Nephron progenitor cell (in vitro differentiated cells): Measurements from ENCODE around the gene PRR18.

ENCODE experiments used
- DNase-seq: peaks from one replicate; pipeline ENCODE4 v3.0.0; 2021
- H3K27ac Mint-ChIP-seq: 2 replicates; pipeline ENCODE4 v1.8.0; 2021; ENCODE audit warnings: mild to moderate bottlenecking, moderate library complexity, mixed read lengths
- H3K27me3 Mint-ChIP-seq: 2 replicates; pipeline ENCODE4 v1.8.0; 2021; ENCODE audit warnings: mild to moderate bottlenecking, low read depth, mixed read lengths; ENCODE audit not compliant: poor library complexity
- H3K36me3 Mint-ChIP-seq: 2 replicates; pipeline ENCODE4 v1.8.0; 2021; ENCODE audit warnings: low read depth, mixed read lengths
- H3K4me1 Mint-ChIP-seq: 2 replicates; pipeline ENCODE4 v1.8.0; 2021; ENCODE audit warnings: mixed read lengths
- H3K4me3 Mint-ChIP-seq: 2 replicates; pipeline ENCODE4 v1.8.0; 2021; ENCODE audit warnings: mild to moderate bottlenecking, moderate library complexity, mixed read lengths
- H3K9me3 Mint-ChIP-seq: 2 replicates; pipeline ENCODE4 v1.8.0; 2021; ENCODE audit warnings: mild to moderate bottlenecking, moderate library complexity, mixed read lengths
- CTCF ChIP-seq: fragments of 200-600 bp; sonication (generic); IDR thresholded peaks from 2 replicates; pipeline ENCODE4 v1.5.0; 2021; ENCODE audit warnings: antibody characterized with exemption

The PRR18 gene

GRCh38 chr6:166306378-166307081 is 1.7 kb downstream of the PRR18 start:
- TF ChIP-seq CTCF, result no peak
- no peak overlapping the region for H3K27ac Mint-ChIP-seq
- peaks cover 90% of the 10 kb centered on the region for H3K27me3 Mint-ChIP-seq
- no peaks in the 10 kb centered on the region for H3K9me3 Mint-ChIP-seq
- H3K36me3 Mint-ChIP-seq, result no peaks in the 10 kb centered on the region
- no peaks in the 10 kb centered on the region for H3K4me1 Mint-ChIP-seq
- DNase-seq, result no peak
- peak overlapping the region; percentile 45 for H3K4me3 Mint-ChIP-seq

GRCh38 chr6:166305562-166306117 is 2.6 kb downstream of the PRR18 start:
- Mint-ChIP-seq H3K27me3 (peaks cover 85% of the 10 kb centered on the region), H3K27ac (no peak overlapping the region), H3K9me3 (no peaks in the 10 kb centered on the region), H3K4me1 (no peaks in the 10 kb centered on the region), H3K4me3 (peak overlapping the region; percentile 45), H3K36me3 (no peaks in the 10 kb centered on the region)
- DNase-seq, result no peak
- no peak for TF ChIP-seq CTCF

GRCh38 chr6:166304106-166304505 is 4.1 kb downstream of the PRR18 start:
- Mint-ChIP-seq H3K27me3 (peaks cover 70% of the 10 kb centered on the region), H3K27ac (no peak overlapping the region), H3K4me3 (no peak overlapping the region), H3K9me3 (peaks cover 4% of the 10 kb centered on the region), H3K36me3 (no peaks in the 10 kb centered on the region), H3K4me1 (no peaks in the 10 kb centered on the region)
- no peak for TF ChIP-seq CTCF
- no peak for DNase-seq

GRCh38 chr6:166301611-166302529 is 6.3 kb downstream of the PRR18 start:
- Mint-ChIP-seq H3K9me3 (peaks cover 20% of the 10 kb centered on the region), H3K36me3 (no peaks in the 10 kb centered on the region), H3K4me1 (no peaks in the 10 kb centered on the region), H3K27me3 (peaks cover 53% of the 10 kb centered on the region), H3K4me3 (no peak overlapping the region), H3K27ac (no peak overlapping the region)
- TF ChIP-seq CTCF, result no peak
- DNase-seq, result no peak

GRCh38 chr6:166300357-166300987 is 7.7 kb downstream of the PRR18 start:
- Mint-ChIP-seq H3K27ac (no peak overlapping the region), H3K27me3 (peaks cover 39% of the 10 kb centered on the region), H3K36me3 (no peaks in the 10 kb centered on the region), H3K4me1 (no peaks in the 10 kb centered on the region), H3K9me3 (peaks cover 34% of the 10 kb centered on the region), H3K4me3 (no peak overlapping the region)
- DNase-seq, result no peak
- no peak for TF ChIP-seq CTCF
